Measurements from ENCODE around the gene PRUNE2. TPM values are rescaled to one million over a fixed set of nuclear protein-coding genes. Genes with fewer than 3 reads are reported as not detected.

PRUNE2 gene
- polyA plus RNA-seq, 1 of the 3 experiments (the other 2 are of a cell fraction), result 13.0 TPM

GRCh38 chr9:76603448-76603895, 302.4 kb downstream of the PRUNE2 start:
- no peak overlapping the region for H3K4me3 ChIP-seq (ENCODE audit: low read depth in 2 of 2, low read length in 1 of 2)
- TF ChIP-seq USF2 (IDR thresholded peaks at IDR 0.05; ENCODE audit: borderline replicate concordance, low read depth, low read length) (no peak), GATA2 (CRISPR knock-in tag; IDR thresholded peaks at IDR 0.05) (no peak), FOXJ3 (CRISPR knock-in tag; IDR thresholded peaks at IDR 0.05) (no peak), MAX (IDR thresholded peaks at IDR 0.05; ENCODE audit: low read depth) (no peak), PBX3 (IDR thresholded peaks at IDR 0.05) (no peak), SMC3 (IDR thresholded peaks at IDR 0.05; ENCODE audit: low read depth, low read length) (no peak), FOXM1 (IDR thresholded peaks at IDR 0.05; ENCODE audit: low read depth) (no peak)
- no peaks in the 10 kb centered on the region for H3K9me2 ChIP-seq
- H3K27me3 ChIP-seq (ENCODE audit: insufficient read depth), result peaks cover 85% of the 10 kb centered on the region
- H3K9me3 ChIP-seq, result no peaks in the 10 kb centered on the region
- no peaks in the 10 kb centered on the region for H4K20me1 ChIP-seq (ENCODE audit: insufficient read depth)
- H3K4me1 ChIP-seq (ENCODE audit: control insufficient read depth in 1 of 2, insufficient read depth in 2 of 2, low read depth in 1 of 2, low read length in 1 of 2), result no peaks in the 10 kb centered on the region
- no peak overlapping the region for H3K9ac ChIP-seq
- no peak overlapping the region for H2AFZ ChIP-seq (ENCODE audit: low read depth)
- DNase-seq, result no peak
- H3K4me2 ChIP-seq, result no peak overlapping the region
- H3K79me2 ChIP-seq (ENCODE audit: insufficient read depth), result no peaks in the 10 kb centered on the region
- CTCF ChIA-PET, result no interaction called here
- POLR2A ChIA-PET, result interaction anchor here (0.6 kb wide), 1 partner anchor 90 kb away, joined by 4 read pairs; no protein-coding TSS in a partner anchor
- no peaks in the 10 kb centered on the region for H3K36me3 ChIP-seq (replicated peaks in 1 of 2; ENCODE audit: control insufficient read depth in 1 of 2, insufficient read depth in 2 of 2, low read length in 1 of 2)
- H3F3A ChIP-seq (replicated peaks; ENCODE audit: insufficient read depth), result no peaks in the 10 kb centered on the region
- H3K27ac ChIP-seq (ENCODE audit: low read depth in 2 of 2, low read length in 1 of 2), result no peak overlapping the region

GRCh38 chr9:76602199-76602598, 303.7 kb downstream of the PRUNE2 start:
- 0% methylated on average over 1 of the region's 1 CpG for WGBS (ENCODE audit: low lambda C conversion rate)
- H3K27ac ChIP-seq (ENCODE audit: low read depth in 2 of 2, low read length in 1 of 2), result no peak overlapping the region
- no peaks in the 10 kb centered on the region for H3K9me3 ChIP-seq
- no peak for DNase-seq
- no peaks in the 10 kb centered on the region for H3K4me1 ChIP-seq (ENCODE audit: control insufficient read depth in 1 of 2, insufficient read depth in 2 of 2, low read depth in 1 of 2, low read length in 1 of 2)
- no peaks in the 10 kb centered on the region for H4K20me1 ChIP-seq (ENCODE audit: insufficient read depth)
- no peak overlapping the region for H3K9ac ChIP-seq
- peaks cover 84% of the 10 kb centered on the region for H3K27me3 ChIP-seq (ENCODE audit: insufficient read depth)
- ChIA-PET POLR2A (no interaction called here), CTCF (no interaction called here)
- H3K36me3 ChIP-seq (replicated peaks in 1 of 2; ENCODE audit: control insufficient read depth in 1 of 2, insufficient read depth in 2 of 2, low read length in 1 of 2), result no peaks in the 10 kb centered on the region
- no peak overlapping the region for H2AFZ ChIP-seq (ENCODE audit: low read depth)
- H3F3A ChIP-seq (replicated peaks; ENCODE audit: insufficient read depth), result no peaks in the 10 kb centered on the region
- H3K4me2 ChIP-seq, result no peak overlapping the region
- no peaks in the 10 kb centered on the region for H3K9me2 ChIP-seq
- no peaks in the 10 kb centered on the region for H3K79me2 ChIP-seq (ENCODE audit: insufficient read depth)
- H3K4me3 ChIP-seq (ENCODE audit: low read depth in 2 of 2, low read length in 1 of 2), result no peak overlapping the region
- TF ChIP-seq NFIC (IDR thresholded peaks at IDR 0.05; ENCODE audit: borderline replicate concordance) (no peak), EZH2phosphoT487 (IDR thresholded peaks at IDR 0.05; ENCODE audit: borderline replicate concordance, low read depth) (no peak), ELF1 (IDR thresholded peaks at IDR 0.05) (no peak), RAD21 (IDR thresholded peaks at IDR 0.05; ENCODE audit: low read length) (no peak), USF2 (IDR thresholded peaks at IDR 0.05; ENCODE audit: borderline replicate concordance, low read depth, low read length) (no peak), ZBTB33 (IDR thresholded peaks at IDR 0.05; ENCODE audit: borderline replicate concordance, low read depth) (no peak), FOXJ3 (CRISPR knock-in tag; IDR thresholded peaks at IDR 0.05) (no peak), TCF12 (IDR thresholded peaks at IDR 0.05) (no peak), NRF1 (IDR thresholded peaks at IDR 0.05; ENCODE audit: low read depth, low read length) (no peak)
